H9 (cell line): ENCODE measurements around the gene LHX4. TPM values are rescaled to one million over a fixed set of nuclear protein-coding genes. Genes with fewer than 3 reads are reported as not detected.

Source experiments
- DNase-seq: peaks from one replicate; pipeline ENCODE4 v3.0.0-alpha.2; 2017
- H2AFZ ChIP-seq: one replicate; pipeline ENCODE4 v1.6.1; 2013; ENCODE audit warnings: mild to moderate bottlenecking, low read length, control low read depth, moderate library complexity
- H2AK5ac ChIP-seq: 2 replicates; pipeline ENCODE4 v1.6.1; 2013; ENCODE audit warnings: low read length, control low read depth, mixed read lengths; ENCODE audit not compliant: insufficient read length
- H2BK120ac ChIP-seq: one replicate; pipeline ENCODE4 v1.6.1; 2013; ENCODE audit warnings: low read depth, mild to moderate bottlenecking, low read length, control low read depth, inconsistent platforms; ENCODE audit not compliant: poor library complexity, severe bottlenecking
- H2BK12ac ChIP-seq: 2 replicates; pipeline ENCODE4 v1.6.1; 2013; ENCODE audit warnings: low read length, control low read depth, mixed read lengths, low read depth; ENCODE audit not compliant: insufficient read length
- H2BK15ac ChIP-seq: 2 replicates; pipeline ENCODE4 v1.6.1; 2013; ENCODE audit warnings: low read depth, low read length, control low read depth
- H2BK20ac ChIP-seq: one replicate; pipeline ENCODE4 v1.6.1; 2013; ENCODE audit warnings: low read depth, mild to moderate bottlenecking, low read length, control low read depth, inconsistent platforms; ENCODE audit not compliant: poor library complexity, severe bottlenecking
- H2BK5ac ChIP-seq: 2 replicates; pipeline ENCODE4 v1.6.1; 2013; ENCODE audit warnings: low read length, control low read depth, mixed read lengths; ENCODE audit not compliant: insufficient read length
- H3K14ac ChIP-seq: 2 replicates; pipeline ENCODE4 v1.6.1; 2013; ENCODE audit warnings: low read length, control low read depth; ENCODE audit not compliant: insufficient read depth
- H3K18ac ChIP-seq: 2 replicates; pipeline ENCODE4 v1.6.1; 2013; ENCODE audit warnings: low read depth, mild to moderate bottlenecking, mixed read lengths, low read length, control low read depth; ENCODE audit not compliant: insufficient read length
- H3K23ac ChIP-seq: 2 replicates; pipeline ENCODE4 v1.6.1; 2013; ENCODE audit warnings: low read length, control low read depth, mixed read lengths, low read depth; ENCODE audit not compliant: insufficient read length
- H3K23me2 ChIP-seq: 2 replicates; pipeline ENCODE4 v1.6.1; 2013; ENCODE audit warnings: low read depth, mild to moderate bottlenecking, mixed read lengths, low read length, control low read depth; ENCODE audit not compliant: insufficient read length, poor library complexity, severe bottlenecking
- H3K27ac ChIP-seq: 2 replicates; pipeline ENCODE4 v1.5.1; 2013; ENCODE audit warnings: low read length, control low read depth, mixed read lengths, low read depth; ENCODE audit not compliant: insufficient read length
- H3K27me3 ChIP-seq: 2 replicates; pipeline ENCODE4 v1.6.1; 2013; ENCODE audit warnings: low read length, control low read depth, inconsistent platforms; ENCODE audit not compliant: insufficient read depth
- H3K4ac ChIP-seq: 2 replicates; pipeline ENCODE4 v1.6.1; 2013; ENCODE audit warnings: low read depth, mild to moderate bottlenecking, control low read depth, inconsistent platforms, low read length, moderate library complexity
- H3K4me1 ChIP-seq: 2 replicates; pipeline ENCODE4 v1.6.1; 2013; ENCODE audit warnings: low read length, control low read depth, inconsistent platforms; ENCODE audit not compliant: insufficient read depth
- H3K4me2 ChIP-seq: 2 replicates; pipeline ENCODE4 v1.6.1; 2013; ENCODE audit warnings: low read length, control low read depth, mixed read lengths; ENCODE audit not compliant: insufficient read length, insufficient read depth
- H3K56ac ChIP-seq: 2 replicates; pipeline ENCODE4 v1.6.1; 2013; ENCODE audit warnings: low read depth, mild to moderate bottlenecking, mixed read lengths, low read length, control low read depth; ENCODE audit not compliant: insufficient read length
- H3K79me1 ChIP-seq: 2 replicates; pipeline ENCODE4 v1.6.1; 2013; ENCODE audit warnings: low read depth, mild to moderate bottlenecking, moderate library complexity, low read length, control low read depth, inconsistent platforms; ENCODE audit not compliant: insufficient read depth, poor library complexity, severe bottlenecking
- H3K79me2 ChIP-seq: 2 replicates; pipeline ENCODE4 v1.6.1; 2013; ENCODE audit warnings: low read length, control low read depth, inconsistent platforms; ENCODE audit not compliant: insufficient read depth
- H3K9ac ChIP-seq: 2 replicates; pipeline ENCODE4 v1.6.1; 2013; ENCODE audit warnings: low read length, control low read depth, mixed read lengths; ENCODE audit not compliant: insufficient read length; ENCODE audit errors: extremely low read depth
- H3K9me3 ChIP-seq: one replicate; pipeline ENCODE4 v1.6.1; 2013; ENCODE audit warnings: low read depth, low read length, inconsistent platforms; ENCODE audit not compliant: control insufficient read depth
- H3T11ph ChIP-seq: one replicate; pipeline ENCODE4 v1.6.1; 2013; ENCODE audit warnings: mild to moderate bottlenecking, low read length, control low read depth, inconsistent platforms
- H4K20me1 ChIP-seq: one replicate; pipeline ENCODE4 v1.6.1; 2013; ENCODE audit not compliant: control insufficient read depth, insufficient read length, insufficient read depth
- H4K5ac ChIP-seq: 2 replicates; pipeline ENCODE4 v1.6.1; 2013; ENCODE audit warnings: low read depth, mild to moderate bottlenecking, mixed read lengths, low read length, control low read depth; ENCODE audit not compliant: insufficient read length
- H4K8ac ChIP-seq: replicated peaks from 2 replicates; pipeline ENCODE4 v1.6.1; 2013; ENCODE audit warnings: low read length, control low read depth, mixed read lengths, low read depth; ENCODE audit not compliant: insufficient read length
- H4K91ac ChIP-seq: 2 replicates; pipeline ENCODE4 v1.6.1; 2013; ENCODE audit warnings: low read depth, mild to moderate bottlenecking, moderate library complexity, mixed read lengths, low read length, control low read depth; ENCODE audit not compliant: insufficient read length
- H3K27ac Mint-ChIP-seq, 3 experiments: 2 replicates in 2 of 3; 3 replicates in 1 of 3; pipeline ENCODE4 v1.8.0; 2020 to 2021; ENCODE audit warnings: mixed read lengths in 3 of 3, mild to moderate bottlenecking in 1 of 3, moderate library complexity in 1 of 3
- H3K27me3 Mint-ChIP-seq: 2 replicates; pipeline ENCODE4 v1.8.0; 2021; ENCODE audit warnings: low read depth, mild to moderate bottlenecking, moderate library complexity, mixed read lengths
- H3K36me3 Mint-ChIP-seq, 3 experiments: 2 replicates in 2 of 3; 3 replicates in 1 of 3; pipeline ENCODE4 v1.8.0; 2020 to 2021; ENCODE audit warnings: low read depth in 3 of 3, mixed read lengths in 3 of 3; ENCODE audit not compliant: insufficient read depth in 1 of 3
- H3K4me1 Mint-ChIP-seq, 2 experiments: 2 replicates each; pipeline ENCODE4 v1.8.0; 2020; ENCODE audit warnings: mixed read lengths in 2 of 2
- H3K4me3 Mint-ChIP-seq, 2 experiments: 2 replicates in 1 of 2; 3 replicates in 1 of 2; pipeline ENCODE4 v1.8.0; 2020 to 2021; ENCODE audit warnings: mild to moderate bottlenecking in 2 of 2, mixed read lengths in 2 of 2, moderate library complexity in 1 of 2
- H3K9me3 Mint-ChIP-seq, 2 experiments: 2 replicates in 1 of 2; 3 replicates in 1 of 2; pipeline ENCODE4 v1.8.0; 2020; ENCODE audit warnings: mild to moderate bottlenecking in 2 of 2, mixed read lengths in 2 of 2, moderate library complexity in 1 of 2
- CTCF ChIP-seq: fragments of 200-600 bp; sonication (generic); conservative IDR thresholded peaks from 3 replicates; pipeline ENCODE4 v1.8.0; 2021; ENCODE audit warnings: antibody characterized with exemption, mild to moderate bottlenecking
- WGBS: extraction: QIAGEN DNeasy Blood & Tissue Kit; methylation state at CpG from one replicate; pipeline ENCODE4 v1.1.7; 2013; ENCODE audit warnings: missing lambda C conversion rate, low lambda C conversion rate, mixed read lengths; ENCODE audit not compliant: insufficient read length; ENCODE audit errors: extremely low coverage; 5-methylcytosine and 5-hydroxymethylcytosine counted together
- total RNA-seq: library from RNA; stranded (reverse); gene quantifications from 2 replicates; pipeline ENCODE4 v1.2.1, GENCODE V29; 2021

The LHX4 gene
- total RNA-seq, 1 experiment from 2014 or later: 1.9 TPM

DNA sequence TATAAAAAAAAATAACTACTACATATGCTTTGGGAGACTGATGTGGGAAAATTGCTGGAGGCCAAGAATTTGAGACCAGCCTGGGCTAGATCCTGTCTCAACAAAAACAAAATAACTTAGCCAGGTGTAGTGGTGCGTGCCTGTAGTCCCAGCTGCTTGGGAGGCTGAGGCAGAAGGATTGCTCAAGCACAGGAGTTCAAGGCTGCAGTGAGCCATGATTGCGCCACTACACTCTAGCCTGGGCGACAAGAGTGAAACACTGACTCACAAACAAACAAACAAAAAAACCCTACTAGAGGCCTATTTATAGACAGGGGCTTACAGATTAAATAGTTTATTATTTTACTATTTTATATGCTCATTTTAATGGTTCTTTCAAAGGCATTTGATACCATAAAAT, 80.0 kb downstream of the LHX4 start:
- H3K36me3 Mint-ChIP-seq: peaks cover 0 to 2% (median 2%) of the 10 kb centered on the region in 3 experiments; a peak in 4 of 7 replicates
- no peak overlapping the region for H3T11ph ChIP-seq
- H3K27me3 Mint-ChIP-seq: no peaks in the 10 kb centered on the region
- H3K9me3 Mint-ChIP-seq: peaks cover 0 to 2% of the 10 kb centered on the region in 2 experiments; a peak in 2 of 5 replicates
- no peak for TF ChIP-seq CTCF
- no peaks in the 10 kb centered on the region for H3K23me2 ChIP-seq
- H3K27ac ChIP-seq: no peak overlapping the region
- H2BK5ac ChIP-seq: no peak overlapping the region
- H3K79me1 ChIP-seq: no peaks in the 10 kb centered on the region
- H3K14ac ChIP-seq: no peak overlapping the region
- no peak overlapping the region for H2BK12ac ChIP-seq
- H3K4me3 Mint-ChIP-seq: no peak overlapping the region
- no peaks in the 10 kb centered on the region for H4K20me1 ChIP-seq
- H3K27ac Mint-ChIP-seq: no peak overlapping the region; a peak in 1 of 7 replicates
- no peak overlapping the region for H2BK20ac ChIP-seq
- no peak overlapping the region for H2AFZ ChIP-seq
- H3K4me1 ChIP-seq: peaks cover 2% of the 10 kb centered on the region; the same call in 1 of the 2 replicates
- H3K79me2 ChIP-seq: no peaks in the 10 kb centered on the region
- H4K8ac ChIP-seq: no peak overlapping the region
- no peaks in the 10 kb centered on the region for H3K9me3 ChIP-seq
- no peak overlapping the region for H3K56ac ChIP-seq
- no CpG with 5 or more reads among the region's 3 CpGs for WGBS
- no peak overlapping the region for H4K91ac ChIP-seq
- no peak overlapping the region for H3K18ac ChIP-seq
- H4K5ac ChIP-seq: no peak overlapping the region
- no peak overlapping the region for H2BK15ac ChIP-seq
- no peak overlapping the region for H2BK120ac ChIP-seq
- no peak overlapping the region for H3K4ac ChIP-seq
- no peak overlapping the region for H2AK5ac ChIP-seq
- peaks cover 7 to 12% of the 10 kb centered on the region in 2 experiments for H3K4me1 Mint-ChIP-seq
- no peaks in the 10 kb centered on the region for H3K27me3 ChIP-seq
- no peak overlapping the region for H3K9ac ChIP-seq
- H3K4me2 ChIP-seq: no peak overlapping the region
- no peak for DNase-seq
- H3K23ac ChIP-seq: no peak overlapping the region
